ENCODE measurements around the gene ATP13A5.

ATP13A5 gene

GRCh38 chr3:193229851-193230420, 148.6 kb downstream of the ATP13A5 start:
- TF ChIP-seq REST (IDR thresholded peaks at IDR 0.05; ENCODE audit: low read depth) (no peak), CREB1 (IDR thresholded peaks at IDR 0.05; ENCODE audit: low read depth) (no peak), NFIC (IDR thresholded peaks at IDR 0.05) (no peak), EGR1 (IDR thresholded peaks at IDR 0.05) (no peak), ZBTB7A (IDR thresholded peaks at IDR 0.05; ENCODE audit: low read depth) (no peak), TAF1 (IDR thresholded peaks at IDR 0.05; ENCODE audit: low read depth) (no peak), TCF12 (IDR thresholded peaks at IDR 0.05; ENCODE audit: low read depth) (no peak), CEBPB (IDR thresholded peaks at IDR 0.05) (no peak), TEAD4 (IDR thresholded peaks at IDR 0.05) (no peak), EP300 (IDR thresholded peaks at IDR 0.05; ENCODE audit: borderline replicate concordance) (no peak), FOXM1 (IDR thresholded peaks at IDR 0.05; ENCODE audit: borderline replicate concordance, low read depth) (no peak), RAD21 (IDR thresholded peaks at IDR 0.05; ENCODE audit: low read depth) (no peak), YY1 (IDR thresholded peaks at IDR 0.05; ENCODE audit: low read depth) (no peak)
- TF ChIP-seq, protein P1, sequence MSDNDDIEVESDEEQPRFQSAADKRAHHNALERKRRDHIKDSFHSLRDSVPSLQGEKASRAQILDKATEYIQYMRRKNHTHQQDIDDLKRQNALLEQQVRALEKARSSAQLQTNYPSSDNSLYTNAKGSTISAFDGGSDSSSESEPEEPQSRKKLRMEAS (IDR thresholded peaks at IDR 0.05), result no peak
- TF ChIP-seq, protein P2, sequence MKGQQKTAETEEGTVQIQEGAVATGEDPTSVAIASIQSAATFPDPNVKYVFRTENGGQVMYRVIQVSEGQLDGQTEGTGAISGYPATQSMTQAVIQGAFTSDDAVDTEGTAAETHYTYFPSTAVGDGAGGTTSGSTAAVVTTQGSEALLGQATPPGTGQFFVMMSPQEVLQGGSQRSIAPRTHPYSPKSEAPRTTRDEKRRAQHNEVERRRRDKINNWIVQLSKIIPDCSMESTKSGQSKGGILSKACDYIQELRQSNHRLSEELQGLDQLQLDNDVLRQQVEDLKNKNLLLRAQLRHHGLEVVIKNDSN (IDR thresholded peaks at IDR 0.05), result no peak

- TF ChIP-seq ZBTB7A (IDR thresholded peaks at IDR 0.05; ENCODE audit: low read depth) (no peak), EP300 (IDR thresholded peaks at IDR 0.05; ENCODE audit: borderline replicate concordance) (no peak), CEBPB (IDR thresholded peaks at IDR 0.05) (no peak), TAF1 (IDR thresholded peaks at IDR 0.05; ENCODE audit: low read depth) (no peak), CREB1 (IDR thresholded peaks at IDR 0.05; ENCODE audit: low read depth) (no peak), NFIC (IDR thresholded peaks at IDR 0.05) (no peak), YY1 (IDR thresholded peaks at IDR 0.05; ENCODE audit: low read depth) (no peak), TEAD4 (IDR thresholded peaks at IDR 0.05) (no peak), REST (IDR thresholded peaks at IDR 0.05; ENCODE audit: low read depth) (no peak), RAD21 (IDR thresholded peaks at IDR 0.05; ENCODE audit: low read depth) (no peak), TCF12 (IDR thresholded peaks at IDR 0.05; ENCODE audit: low read depth) (no peak), EGR1 (IDR thresholded peaks at IDR 0.05) (no peak)
- TF ChIP-seq, protein P1 (IDR thresholded peaks at IDR 0.05), result no peak
- TF ChIP-seq, protein P2 (IDR thresholded peaks at IDR 0.05), result no peak
Measured at GRCh38 chr3:193228206-193228605, 150.3 kb downstream of the ATP13A5 start.

GRCh38 chr3:193225302-193226125, 153.0 kb downstream of the ATP13A5 start:
- TF ChIP-seq RAD21 (IDR thresholded peaks at IDR 0.05; ENCODE audit: low read depth) (no peak), EP300 (IDR thresholded peaks at IDR 0.05; ENCODE audit: borderline replicate concordance) (no peak), NFIC (IDR thresholded peaks at IDR 0.05) (no peak), REST (IDR thresholded peaks at IDR 0.05; ENCODE audit: low read depth) (no peak), TAF1 (IDR thresholded peaks at IDR 0.05; ENCODE audit: low read depth) (no peak), EGR1 (IDR thresholded peaks at IDR 0.05) (no peak), YY1 (IDR thresholded peaks at IDR 0.05; ENCODE audit: low read depth) (no peak), ZBTB7A (IDR thresholded peaks at IDR 0.05; ENCODE audit: low read depth) (no peak), CREB1 (IDR thresholded peaks at IDR 0.05; ENCODE audit: low read depth) (no peak), TCF12 (IDR thresholded peaks at IDR 0.05; ENCODE audit: low read depth) (no peak), FOXM1 (IDR thresholded peaks at IDR 0.05; ENCODE audit: borderline replicate concordance, low read depth) (no peak), CEBPB (IDR thresholded peaks at IDR 0.05) (no peak), TEAD4 (IDR thresholded peaks at IDR 0.05) (no peak)
- TF ChIP-seq, protein P1 (IDR thresholded peaks at IDR 0.05), result no peak
- TF ChIP-seq, protein P2 (IDR thresholded peaks at IDR 0.05), result no peak

Measured in Ishikawa (cell line).